ENCODE measurements around the gene INS.

The INS gene

GRCh38 chr11:2171591-2172003 lies 10.6 kb upstream of the INS start, which contains the start of gene TH:
Gene TH (minus strand): TSS chr11:2171815. CDS start chr11:2171786, 29 bp downstream.
- no peak within 1 kb of the TSS for H3K9ac ChIP-seq (ENCODE audit: low read length)
- no peak within 1 kb of the TSS for H3K4me2 ChIP-seq (ENCODE audit: low read depth, low read length, poor library complexity, severe bottlenecking)
- H3K4me3 ChIP-seq (ENCODE audit: insufficient read depth, low read length, poor library complexity, severe bottlenecking) = no peak within 1 kb of the TSS
- H3K9me3 ChIP-seq (ENCODE audit: insufficient read depth, low read length) = no peaks in the 10 kb centered on the region
- H3K9me2 ChIP-seq (replicated peaks; ENCODE audit: insufficient read depth, low read length) = no peaks in the 10 kb centered on the region
- H3F3A ChIP-seq (ENCODE audit: insufficient read depth) = no peaks in the 10 kb centered on the region
- TF ChIP-seq CTCF (IDR thresholded peaks at IDR 0.05; ENCODE audit: insufficient read depth, low read length, poor library complexity, severe bottlenecking) (no peak), EZH2phosphoT487 (conservative IDR thresholded peaks at IDR 0.05; ENCODE audit: low read length) (no peak)
- H4K20me1 ChIP-seq (ENCODE audit: low read depth, low read length) = no peaks in the 10 kb centered on the region
- H3K27me3 ChIP-seq (ENCODE audit: low read length) = no peaks in the 10 kb centered on the region
- H3K27ac ChIP-seq (ENCODE audit: low read depth, low read length) = no peak within 1 kb of the TSS
- no peak within 1 kb of the TSS for H2AFZ ChIP-seq (ENCODE audit: low read depth, low read length, severe bottlenecking)
- H3K36me3 ChIP-seq (ENCODE audit: low read length) = no peaks in the 10 kb centered on the region
- H3K79me2 ChIP-seq (ENCODE audit: insufficient read depth, low read length) = no peaks in the 10 kb centered on the region

- Histone ChIP-seq H3K27me3 (ENCODE audit: low read length) (no peaks in the 10 kb centered on the region), H3K4me2 (ENCODE audit: low read depth, low read length, poor library complexity, severe bottlenecking) (no peak overlapping the region), H3K4me3 (ENCODE audit: insufficient read depth, low read length, poor library complexity, severe bottlenecking) (no peak overlapping the region), H3K9me3 (ENCODE audit: insufficient read depth, low read length) (no peaks in the 10 kb centered on the region), H3K36me3 (ENCODE audit: low read length) (no peaks in the 10 kb centered on the region), H3K79me2 (ENCODE audit: insufficient read depth, low read length) (no peaks in the 10 kb centered on the region), H4K20me1 (ENCODE audit: low read depth, low read length) (no peaks in the 10 kb centered on the region), H3K9me2 (replicated peaks; ENCODE audit: insufficient read depth, low read length) (no peaks in the 10 kb centered on the region), H3K27ac (ENCODE audit: low read depth, low read length) (no peak overlapping the region), H3K9ac (ENCODE audit: low read length) (no peak overlapping the region), H2AFZ (ENCODE audit: low read depth, low read length, severe bottlenecking) (no peak overlapping the region), H3F3A (ENCODE audit: insufficient read depth) (no peaks in the 10 kb centered on the region)
- TF ChIP-seq EZH2phosphoT487 (conservative IDR thresholded peaks at IDR 0.05; ENCODE audit: low read length) = no peak
- TF ChIP-seq CTCF (IDR thresholded peaks at IDR 0.05; ENCODE audit: insufficient read depth, low read length, poor library complexity, severe bottlenecking) = no peak
Measured at GRCh38 chr11:2169626-2170570, 8.9 kb upstream of the INS start.

GRCh38 chr11:2169005-2169378 lies 8.0 kb upstream of the INS start:
- Histone ChIP-seq H3K4me3 (ENCODE audit: insufficient read depth, low read length, poor library complexity, severe bottlenecking) (no peak overlapping the region), H3K9me2 (replicated peaks; ENCODE audit: insufficient read depth, low read length) (no peaks in the 10 kb centered on the region), H3K27me3 (ENCODE audit: low read length) (no peaks in the 10 kb centered on the region), H3K79me2 (ENCODE audit: insufficient read depth, low read length) (no peaks in the 10 kb centered on the region), H2AFZ (ENCODE audit: low read depth, low read length, severe bottlenecking) (no peak overlapping the region), H4K20me1 (ENCODE audit: low read depth, low read length) (no peaks in the 10 kb centered on the region), H3K4me2 (ENCODE audit: low read depth, low read length, poor library complexity, severe bottlenecking) (no peak overlapping the region), H3F3A (ENCODE audit: insufficient read depth) (no peaks in the 10 kb centered on the region), H3K27ac (ENCODE audit: low read depth, low read length) (no peak overlapping the region), H3K9me3 (ENCODE audit: insufficient read depth, low read length) (no peaks in the 10 kb centered on the region), H3K9ac (ENCODE audit: low read length) (no peak overlapping the region), H3K36me3 (ENCODE audit: low read length) (no peaks in the 10 kb centered on the region)
- TF ChIP-seq EZH2phosphoT487 (conservative IDR thresholded peaks at IDR 0.05; ENCODE audit: low read length) = no peak
- TF ChIP-seq CTCF (IDR thresholded peaks at IDR 0.05; ENCODE audit: insufficient read depth, low read length, poor library complexity, severe bottlenecking) = no peak

Measured in SU-DHL-6 (cell line).